ENCODE results near the gene ABHD5.

- TF ChIP-seq CTCF (conservative IDR thresholded peaks at IDR 0.05; ENCODE audit: low read depth, low read length), result no peak
- TF ChIP-seq EZH2 (IDR thresholded peaks at IDR 0.05; ENCODE audit: borderline replicate concordance, low read depth, low read length, poor library complexity, severe bottlenecking), result no peak
Measured at GRCh38 chr3:43674345-43675085, 16.2 kb upstream of the ABHD5 start.
